HepG2 (cell line): ENCODE results near the gene SERPINF2. TPM values are rescaled to one million over a fixed set of nuclear protein-coding genes. Genes with fewer than 3 reads are reported as not detected.

ENCODE experiments used
- KDM6A ChIP-seq: IDR thresholded peaks from 2 replicates; pipeline ENCODE4 v1.6.1; 2016; ENCODE audit warnings: low read depth
- NCOA2 ChIP-seq: sonication (generic); formaldehyde crosslinking; IDR thresholded peaks from 2 replicates; pipeline ENCODE4 v1.8.0; 2022; ENCODE audit warnings: inconsistent platforms
- NFE2L2 ChIP-seq: fragments of 150-350 bp; IDR thresholded peaks from 2 replicates; pipeline ENCODE4 v1.6.1; 2014; ENCODE audit warnings: low read length
- NR0B2 ChIP-seq: sonication (generic); formaldehyde crosslinking; IDR thresholded peaks from 2 replicates; pipeline ENCODE4 v1.4.0; 2020; ENCODE audit warnings: mild to moderate bottlenecking, missing genetic modification reagents
- SRY ChIP-seq: sonication (generic); formaldehyde crosslinking; IDR thresholded peaks from 2 replicates; pipeline ENCODE4 v1.8.0; 2022; ENCODE audit warnings: mild to moderate bottlenecking, missing genetic modification reagents
- XRCC5 ChIP-seq: fragments of 200-400 bp; formaldehyde crosslinking; optimal IDR thresholded peaks from 2 replicates; pipeline ENCODE3; 2017; ENCODE audit warnings: mild to moderate bottlenecking, low read length
- ZBTB37 ChIP-seq: sonication (generic); formaldehyde crosslinking; IDR thresholded peaks from 2 replicates; pipeline ENCODE4 v1.4.0; 2020; ENCODE audit warnings: mild to moderate bottlenecking, missing genetic modification reagents
- ZKSCAN5 ChIP-seq: sonication (generic); formaldehyde crosslinking; IDR thresholded peaks from 2 replicates; pipeline ENCODE4 v1.5.1; 2020; ENCODE audit warnings: mild to moderate bottlenecking, missing genetic modification reagents
- ZNF20 ChIP-seq: sonication (generic); formaldehyde crosslinking; IDR thresholded peaks from 2 replicates; pipeline ENCODE4 v1.4.0; 2020; ENCODE audit warnings: mild to moderate bottlenecking, moderate library complexity, missing genetic modification reagents
- ZNF451 ChIP-seq: sonication (generic); formaldehyde crosslinking; IDR thresholded peaks from 2 replicates; pipeline ENCODE4 v1.5.0; 2020; ENCODE audit warnings: mild to moderate bottlenecking, missing genetic modification reagents
- ZNF629 ChIP-seq: sonication (generic); formaldehyde crosslinking; conservative IDR thresholded peaks from 2 replicates; pipeline ENCODE4 v1.5.0; 2020; ENCODE audit warnings: missing genetic modification reagents
- ZNF839 ChIP-seq: sonication (generic); formaldehyde crosslinking; IDR thresholded peaks from 2 replicates; pipeline ENCODE4 v1.4.0; 2020; ENCODE audit warnings: missing genetic modification reagents, mild to moderate bottlenecking, borderline replicate concordance
- ZNF891 ChIP-seq: sonication (generic); formaldehyde crosslinking; IDR thresholded peaks from 2 replicates; pipeline ENCODE4 v1.5.0; 2020; ENCODE audit warnings: mild to moderate bottlenecking, missing genetic modification reagents
- polyA plus RNA-seq, 8 experiments: library from polyadenylated mRNA; depleted of rRNA in 3 of 8; stranded (reverse) in 7 of 8; unstranded in 1 of 8; fragments of >200 nt; fragmentation: Illumina TruSeq in 4 of 8; extraction: Trizol in 4 of 8; gene quantifications; 2 replicates each; pipeline versions ENCODE4 v1.2.1 to v1.2.3, GENCODE V29; 2011 to 2016; ENCODE audit warnings: low read depth in 4 of 8, missing spikeins in 1 of 8, mixed read lengths in 1 of 8; ENCODE audit not compliant: insufficient read depth in 1 of 8
- total RNA-seq, 5 experiments: library from RNA; depleted of rRNA; stranded (reverse); fragments of >200 nt; fragmentation: Illumina TruSeq; extraction: Trizol; gene quantifications; 2 replicates each; pipeline ENCODE4 v1.2.3, GENCODE V29; 2016; ENCODE audit warnings: low read depth in 1 of 5
- TF ChIP-seq, protein P1 (sequence below): sonication (generic); formaldehyde crosslinking; IDR thresholded peaks from 2 replicates; pipeline ENCODE4 v1.4.0; 2020; ENCODE audit warnings: missing genetic modification reagents
- TF ChIP-seq, protein P2 (sequence below): sonication (generic); formaldehyde crosslinking; IDR thresholded peaks from 2 replicates; pipeline ENCODE4 v1.5.1; 2020; ENCODE audit warnings: missing genetic modification reagents, mild to moderate bottlenecking, borderline replicate concordance
- TF ChIP-seq, protein P3 (sequence below): sonication (generic); formaldehyde crosslinking; IDR thresholded peaks from 2 replicates; pipeline ENCODE4 v1.8.1; 2023; ENCODE audit warnings: mild to moderate bottlenecking, missing genetic modification reagents
- TF ChIP-seq, protein P4 (sequence below): sonication (generic); IDR thresholded peaks from 2 replicates; pipeline ENCODE4 v1.6.1; 2016; ENCODE audit warnings: low read depth, borderline replicate concordance

Gene SERPINF2
- total and polyA plus RNA-seq, 2 of the 13 experiments (the other 11 are each of a cell fraction or from before 2014, with no cell fraction given) = 309 to 548 TPM

GRCh38 chr17:1714427-1714979 lies 28.2 kb upstream of the SERPINF2 start (continued):
- TF ChIP-seq NFE2L2 = peak; percentile 88
- TF ChIP-seq ZBTB37 (CRISPR knock-in tag) = no peak
- peak; percentile 3 for TF ChIP-seq XRCC5
- TF ChIP-seq ZNF20 (CRISPR knock-in tag) = no peak
- TF ChIP-seq SRY (CRISPR knock-in tag) = no peak
- TF ChIP-seq KDM6A (CRISPR knock-in tag) = peak; percentile 49
- no peak for TF ChIP-seq ZNF839 (CRISPR knock-in tag)
- TF ChIP-seq, protein P1, sequence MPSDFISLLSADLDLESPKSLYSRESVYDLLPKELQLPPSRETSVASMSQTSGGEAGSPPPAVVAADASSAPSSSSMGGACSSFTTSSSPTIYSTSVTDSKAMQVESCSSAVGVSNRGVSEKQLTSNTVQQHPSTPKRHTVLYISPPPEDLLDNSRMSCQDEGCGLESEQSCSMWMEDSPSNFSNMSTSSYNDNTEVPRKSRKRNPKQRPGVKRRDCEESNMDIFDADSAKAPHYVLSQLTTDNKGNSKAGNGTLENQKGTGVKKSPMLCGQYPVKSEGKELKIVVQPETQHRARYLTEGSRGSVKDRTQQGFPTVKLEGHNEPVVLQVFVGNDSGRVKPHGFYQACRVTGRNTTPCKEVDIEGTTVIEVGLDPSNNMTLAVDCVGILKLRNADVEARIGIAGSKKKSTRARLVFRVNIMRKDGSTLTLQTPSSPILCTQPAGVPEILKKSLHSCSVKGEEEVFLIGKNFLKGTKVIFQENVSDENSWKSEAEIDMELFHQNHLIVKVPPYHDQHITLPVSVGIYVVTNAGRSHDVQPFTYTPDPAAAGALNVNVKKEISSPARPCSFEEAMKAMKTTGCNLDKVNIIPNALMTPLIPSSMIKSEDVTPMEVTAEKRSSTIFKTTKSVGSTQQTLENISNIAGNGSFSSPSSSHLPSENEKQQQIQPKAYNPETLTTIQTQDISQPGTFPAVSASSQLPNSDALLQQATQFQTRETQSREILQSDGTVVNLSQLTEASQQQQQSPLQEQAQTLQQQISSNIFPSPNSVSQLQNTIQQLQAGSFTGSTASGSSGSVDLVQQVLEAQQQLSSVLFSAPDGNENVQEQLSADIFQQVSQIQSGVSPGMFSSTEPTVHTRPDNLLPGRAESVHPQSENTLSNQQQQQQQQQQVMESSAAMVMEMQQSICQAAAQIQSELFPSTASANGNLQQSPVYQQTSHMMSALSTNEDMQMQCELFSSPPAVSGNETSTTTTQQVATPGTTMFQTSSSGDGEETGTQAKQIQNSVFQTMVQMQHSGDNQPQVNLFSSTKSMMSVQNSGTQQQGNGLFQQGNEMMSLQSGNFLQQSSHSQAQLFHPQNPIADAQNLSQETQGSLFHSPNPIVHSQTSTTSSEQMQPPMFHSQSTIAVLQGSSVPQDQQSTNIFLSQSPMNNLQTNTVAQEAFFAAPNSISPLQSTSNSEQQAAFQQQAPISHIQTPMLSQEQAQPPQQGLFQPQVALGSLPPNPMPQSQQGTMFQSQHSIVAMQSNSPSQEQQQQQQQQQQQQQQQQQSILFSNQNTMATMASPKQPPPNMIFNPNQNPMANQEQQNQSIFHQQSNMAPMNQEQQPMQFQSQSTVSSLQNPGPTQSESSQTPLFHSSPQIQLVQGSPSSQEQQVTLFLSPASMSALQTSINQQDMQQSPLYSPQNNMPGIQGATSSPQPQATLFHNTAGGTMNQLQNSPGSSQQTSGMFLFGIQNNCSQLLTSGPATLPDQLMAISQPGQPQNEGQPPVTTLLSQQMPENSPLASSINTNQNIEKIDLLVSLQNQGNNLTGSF (CRISPR knock-in tag) = no peak
- peak; percentile 82; the same call in 1 of the 2 replicates for TF ChIP-seq NR0B2
- TF ChIP-seq ZNF629 (CRISPR knock-in tag) = no peak
- no peak for TF ChIP-seq ZKSCAN5 (CRISPR knock-in tag)
- TF ChIP-seq NCOA2 (CRISPR knock-in tag) = peak; percentile 68
- TF ChIP-seq, protein P2, sequence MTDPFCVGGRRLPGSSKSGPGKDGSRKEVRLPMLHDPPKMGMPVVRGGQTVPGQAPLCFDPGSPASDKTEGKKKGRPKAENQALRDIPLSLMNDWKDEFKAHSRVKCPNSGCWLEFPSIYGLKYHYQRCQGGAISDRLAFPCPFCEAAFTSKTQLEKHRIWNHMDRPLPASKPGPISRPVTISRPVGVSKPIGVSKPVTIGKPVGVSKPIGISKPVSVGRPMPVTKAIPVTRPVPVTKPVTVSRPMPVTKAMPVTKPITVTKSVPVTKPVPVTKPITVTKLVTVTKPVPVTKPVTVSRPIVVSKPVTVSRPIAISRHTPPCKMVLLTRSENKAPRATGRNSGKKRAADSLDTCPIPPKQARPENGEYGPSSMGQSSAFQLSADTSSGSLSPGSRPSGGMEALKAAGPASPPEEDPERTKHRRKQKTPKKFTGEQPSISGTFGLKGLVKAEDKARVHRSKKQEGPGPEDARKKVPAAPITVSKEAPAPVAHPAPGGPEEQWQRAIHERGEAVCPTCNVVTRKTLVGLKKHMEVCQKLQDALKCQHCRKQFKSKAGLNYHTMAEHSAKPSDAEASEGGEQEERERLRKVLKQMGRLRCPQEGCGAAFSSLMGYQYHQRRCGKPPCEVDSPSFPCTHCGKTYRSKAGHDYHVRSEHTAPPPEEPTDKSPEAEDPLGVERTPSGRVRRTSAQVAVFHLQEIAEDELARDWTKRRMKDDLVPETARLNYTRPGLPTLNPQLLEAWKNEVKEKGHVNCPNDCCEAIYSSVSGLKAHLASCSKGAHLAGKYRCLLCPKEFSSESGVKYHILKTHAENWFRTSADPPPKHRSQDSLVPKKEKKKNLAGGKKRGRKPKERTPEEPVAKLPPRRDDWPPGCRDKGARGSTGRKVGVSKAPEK (CRISPR knock-in tag) = no peak
- TF ChIP-seq, protein P3, sequence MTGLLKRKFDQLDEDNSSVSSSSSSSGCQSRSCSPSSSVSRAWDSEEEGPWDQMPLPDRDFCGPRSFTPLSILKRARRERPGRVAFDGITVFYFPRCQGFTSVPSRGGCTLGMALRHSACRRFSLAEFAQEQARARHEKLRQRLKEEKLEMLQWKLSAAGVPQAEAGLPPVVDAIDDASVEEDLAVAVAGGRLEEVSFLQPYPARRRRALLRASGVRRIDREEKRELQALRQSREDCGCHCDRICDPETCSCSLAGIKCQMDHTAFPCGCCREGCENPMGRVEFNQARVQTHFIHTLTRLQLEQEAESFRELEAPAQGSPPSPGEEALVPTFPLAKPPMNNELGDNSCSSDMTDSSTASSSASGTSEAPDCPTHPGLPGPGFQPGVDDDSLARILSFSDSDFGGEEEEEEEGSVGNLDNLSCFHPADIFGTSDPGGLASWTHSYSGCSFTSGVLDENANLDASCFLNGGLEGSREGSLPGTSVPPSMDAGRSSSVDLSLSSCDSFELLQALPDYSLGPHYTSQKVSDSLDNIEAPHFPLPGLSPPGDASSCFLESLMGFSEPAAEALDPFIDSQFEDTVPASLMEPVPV (CRISPR knock-in tag) = no peak
- TF ChIP-seq ZNF451 = no peak
- TF ChIP-seq, protein P4, sequence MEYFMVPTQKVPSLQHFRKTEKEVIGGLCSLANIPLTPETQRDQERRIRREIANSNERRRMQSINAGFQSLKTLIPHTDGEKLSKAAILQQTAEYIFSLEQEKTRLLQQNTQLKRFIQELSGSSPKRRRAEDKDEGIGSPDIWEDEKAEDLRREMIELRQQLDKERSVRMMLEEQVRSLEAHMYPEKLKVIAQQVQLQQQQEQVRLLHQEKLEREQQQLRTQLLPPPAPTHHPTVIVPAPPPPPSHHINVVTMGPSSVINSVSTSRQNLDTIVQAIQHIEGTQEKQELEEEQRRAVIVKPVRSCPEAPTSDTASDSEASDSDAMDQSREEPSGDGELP = peak; percentile 98
- TF ChIP-seq ZNF891 (CRISPR knock-in tag) = no peak
